Activated CD4-positive, CD25-positive, alpha-beta regulatory T cell treated with anti-CD3 and anti-CD28 coated beads, Interleukin-2, amount 50 U/mL, for 16 hours (primary cell): Measurements from ENCODE around the gene STRIP2.
"Not testable (repeated sequence)": the region's sequence is repeated elsewhere in the genome, so short reads cannot be mapped to it uniquely, and the experiment has no call there.

Experiments
- DNase-seq: peaks from one replicate; pipeline ENCODE4 v3.0.0-alpha.2; 2020; ENCODE audit warnings: low read depth, low spot score

The STRIP2 gene

GRCh38 chr7:129530795-129531391 is 96.7 kb downstream of the STRIP2 start:
- no peak for DNase-seq

DNA sequence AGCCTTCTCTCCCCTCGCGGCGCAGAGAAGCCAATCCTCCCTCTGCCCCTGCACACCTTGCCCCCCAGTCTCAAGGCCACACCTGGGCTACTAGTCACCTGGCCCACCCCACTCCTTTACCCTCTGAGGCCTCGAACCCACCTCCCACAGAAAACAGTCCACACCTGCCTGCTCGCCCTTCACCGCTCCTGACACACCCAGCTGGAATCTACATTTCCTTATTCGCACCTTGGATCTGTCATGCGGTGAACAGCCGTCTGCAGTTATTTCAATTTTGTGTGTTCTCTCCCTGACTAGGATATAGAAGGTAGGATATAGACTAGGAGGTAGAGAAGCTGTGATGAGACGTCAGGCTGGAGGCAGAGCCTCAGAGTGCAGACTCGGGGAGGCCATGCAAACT is 97.5 kb downstream of the STRIP2 start:
- no peak for DNase-seq

DNA sequence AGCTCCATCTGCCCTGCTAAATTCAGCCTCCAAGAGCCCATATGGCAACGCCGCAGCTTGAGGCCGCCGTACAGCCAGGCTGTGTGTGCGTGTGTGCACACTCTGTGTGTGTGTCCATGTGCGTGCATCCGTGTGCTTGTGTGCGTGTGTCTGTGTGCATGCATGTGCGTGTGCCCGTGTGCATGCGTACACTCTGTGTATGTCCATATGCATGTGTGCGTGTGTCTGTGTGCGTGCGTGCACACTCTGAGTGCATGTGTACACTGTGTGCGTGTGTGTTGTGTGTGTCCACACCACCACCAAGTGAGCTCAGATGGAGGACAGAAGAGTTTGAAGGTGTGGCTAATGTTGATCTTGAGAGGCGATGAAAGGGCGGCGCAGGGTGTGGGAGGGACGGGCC is 98.1 kb downstream of the STRIP2 start:
- no peak for DNase-seq

GRCh38 chr7:129534558-129535274 is 100.5 kb downstream of the STRIP2 start:
- not testable (repeated sequence) for DNase-seq

DNA sequence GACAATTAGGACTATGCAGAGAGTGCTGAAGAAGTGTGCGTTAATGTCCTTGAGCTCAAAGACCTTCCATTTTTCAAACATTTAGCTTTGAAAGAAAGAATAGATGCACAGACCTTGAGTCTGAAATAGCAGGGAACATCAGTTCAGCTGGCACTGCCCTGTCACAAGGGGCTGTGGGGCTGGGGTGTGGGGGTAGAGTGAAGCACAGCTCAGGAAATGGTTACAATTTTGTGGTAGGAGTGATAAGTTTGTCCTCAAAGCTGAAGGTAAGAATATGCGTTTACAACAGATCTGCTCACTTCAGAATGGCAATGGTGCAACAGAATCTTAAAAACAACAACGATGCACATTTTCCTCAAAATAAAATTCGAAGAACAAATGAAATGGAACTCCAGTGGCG is 101.7 kb downstream of the STRIP2 start:
- no peak for DNase-seq

GRCh38 chr7:129536323-129536722 is 102.1 kb downstream of the STRIP2 start:
- no peak for DNase-seq
